H1 (cell line): Measurements from ENCODE around the gene RPTN. TPM values are rescaled to one million over a fixed set of nuclear protein-coding genes. Genes with fewer than 3 reads are reported as not detected.

Experiments used
- CTCF ChIA-PET: fragments of 300-600 bp; sonication (Branson Sonifier 250); formaldehyde crosslinking; loops from one replicate; lab custom pipeline; 2021; ENCODE audit not compliant: partially characterized antibody; lab: Charles Lee
- POLR2A ChIA-PET: fragments of 300-600 bp; sonication (Branson Sonifier 250); formaldehyde crosslinking; loops from one replicate; lab custom pipeline; 2021; ENCODE audit warnings: inconsistent platforms; ENCODE audit not compliant: partially characterized antibody; lab: Charles Lee
- DNase-seq, 2 experiments: peaks; one replicate each; pipeline versions ENCODE4 v3.0.0 to v3.0.0-alpha.2; 2010 to 2022; ENCODE audit warnings: low spot score in 2 of 2, low read depth in 1 of 2, mixed read lengths in 1 of 2
- FAIRE-seq: peaks from 2 replicates; lab custom pipeline; 2011; peaks lifted over from hg19 to GRCh38; lab: Jason Lieb, UNC
- H2AFZ ChIP-seq: 2 replicates; pipeline ENCODE4 v1.8.1; 2012; ENCODE audit warnings: low read length, inconsistent platforms
- H2AK5ac ChIP-seq: 2 replicates; pipeline ENCODE4 v1.6.1; 2013; ENCODE audit warnings: low read depth, low read length
- H2BK120ac ChIP-seq: replicated peaks from 2 replicates; pipeline ENCODE3; 2013; ENCODE audit warnings: low read depth, low read length, inconsistent platforms
- H2BK12ac ChIP-seq: 2 replicates; pipeline ENCODE4 v1.6.1; 2013; ENCODE audit warnings: low read depth, low read length
- H2BK15ac ChIP-seq: 2 replicates; pipeline ENCODE4 v1.6.1; 2013; ENCODE audit warnings: low read length
- H2BK20ac ChIP-seq: 2 replicates; pipeline ENCODE4 v1.6.1; 2013; ENCODE audit warnings: low read length
- H2BK5ac ChIP-seq: 2 replicates; pipeline ENCODE4 v1.6.1; 2013; ENCODE audit warnings: low read depth, low read length
- H3K14ac ChIP-seq: 2 replicates; pipeline ENCODE4 v1.6.1; 2013; ENCODE audit warnings: inconsistent platforms; ENCODE audit not compliant: insufficient read length
- H3K18ac ChIP-seq: 2 replicates; pipeline ENCODE4 v1.6.1; 2013; ENCODE audit warnings: low read length; ENCODE audit errors: extremely low read depth
- H3K23ac ChIP-seq: 2 replicates; pipeline ENCODE4 v1.6.1; 2013; ENCODE audit warnings: inconsistent platforms; ENCODE audit not compliant: insufficient read length
- H3K23me2 ChIP-seq: 2 replicates; pipeline ENCODE4 v1.6.1; 2013; ENCODE audit warnings: low read depth, low read length
- H3K27ac ChIP-seq: 2 replicates; pipeline ENCODE4 v1.6.1; 2011; ENCODE audit warnings: low read depth, low read length, inconsistent platforms
- H3K27me3 ChIP-seq, 4 experiments: replicated peaks in 1 of 4; 1 replicate in 1 of 4; 2 replicates in 3 of 4; pipeline versions ENCODE4 v1.6.1 to v1.8.1; 2011 to 2013; ENCODE audit warnings: low read length in 3 of 4, mild to moderate bottlenecking in 3 of 4, inconsistent platforms in 2 of 4, mixed read lengths in 2 of 4, moderate library complexity in 1 of 4; ENCODE audit not compliant: control insufficient read depth in 3 of 4, insufficient read depth in 3 of 4; ENCODE audit errors: extremely low read depth in 1 of 4
- H3K36me3 ChIP-seq, 4 experiments: 2 replicates each; pipeline versions ENCODE4 v1.6.1 to v1.8.1; 2011 to 2013; ENCODE audit warnings: mild to moderate bottlenecking in 4 of 4, low read length in 3 of 4, moderate library complexity in 2 of 4, control low read depth in 1 of 4, inconsistent platforms in 1 of 4; ENCODE audit not compliant: insufficient read depth in 4 of 4, control insufficient read depth in 2 of 4
- H3K4ac ChIP-seq: replicated peaks from 2 replicates; pipeline ENCODE3; 2013; ENCODE audit warnings: low read length, low read depth, mixed read lengths, inconsistent platforms; ENCODE audit not compliant: insufficient read length
- H3K4me1 ChIP-seq, 4 experiments: replicated peaks in 1 of 4; 1 replicate in 1 of 4; 2 replicates in 3 of 4; pipeline versions ENCODE4 v1.6.1 to v1.8.1; 2011 to 2013; ENCODE audit warnings: low read length in 3 of 4, inconsistent platforms in 2 of 4, mixed read lengths in 1 of 4; ENCODE audit not compliant: insufficient read depth in 4 of 4, control insufficient read depth in 3 of 4
- H3K4me2 ChIP-seq, 2 experiments: 2 replicates each; pipeline versions ENCODE4 v1.6.1 to v1.8.1; 2011 to 2013; ENCODE audit warnings: low read depth in 2 of 2, low read length in 2 of 2, control low read depth in 1 of 2, inconsistent platforms in 1 of 2, mild to moderate bottlenecking in 1 of 2; ENCODE audit not compliant: insufficient read depth in 1 of 2
- H3K4me3 ChIP-seq, 4 experiments: fragments of 200-600, 300-600 bp in 1 of 4; sonication (generic), shearing (Covaris generic), sonication (Bioruptor Twin) in 1 of 4; 2 replicates each; pipeline versions ENCODE4 v1.5.1 to v1.8.1; 2011 to 2016; ENCODE audit warnings: low read length in 4 of 4, low read depth in 3 of 4, control low read depth in 2 of 4, inconsistent platforms in 2 of 4, mild to moderate bottlenecking in 2 of 4, mixed read lengths in 1 of 4, moderate library complexity in 1 of 4; ENCODE audit not compliant: insufficient read depth in 2 of 4; ENCODE audit errors: extremely low read depth in 1 of 4
- H3K56ac ChIP-seq: replicated peaks from 2 replicates; pipeline ENCODE3; 2013; ENCODE audit warnings: low read depth, mild to moderate bottlenecking, mixed read lengths, low read length, inconsistent platforms; ENCODE audit not compliant: insufficient read length
- H3K79me1 ChIP-seq: 2 replicates; pipeline ENCODE4 v1.6.1; 2013; ENCODE audit warnings: low read depth, low read length, control low read depth
- H3K79me2 ChIP-seq, 2 experiments: 2 replicates each; pipeline versions ENCODE4 v1.6.1 to v1.8.1; 2012 to 2013; ENCODE audit warnings: low read length in 2 of 2, mild to moderate bottlenecking in 2 of 2, inconsistent platforms in 1 of 2; ENCODE audit not compliant: insufficient read depth in 2 of 2, control insufficient read depth in 1 of 2
- H3K9ac ChIP-seq, 4 experiments: replicated peaks in 1 of 4; 1 replicate in 1 of 4; 2 replicates in 3 of 4; pipeline versions ENCODE4 v1.6.1 to v1.8.1; 2011 to 2013; ENCODE audit warnings: low read depth in 3 of 4, low read length in 3 of 4, control low read depth in 2 of 4, mild to moderate bottlenecking in 2 of 4, moderate library complexity in 2 of 4, inconsistent platforms in 1 of 4; ENCODE audit errors: extremely low read depth in 1 of 4
- H3K9me3 ChIP-seq, 2 experiments: 2 replicates each; pipeline versions ENCODE4 v1.6.1 to v1.8.1; 2012 to 2013; ENCODE audit warnings: mild to moderate bottlenecking in 2 of 2, moderate library complexity in 2 of 2, control low read depth in 1 of 2, inconsistent platforms in 1 of 2, low read depth in 1 of 2, low read length in 1 of 2, mixed read lengths in 1 of 2; ENCODE audit not compliant: insufficient read depth in 2 of 2
- H4K20me1 ChIP-seq, 2 experiments: replicated peaks in 1 of 2; 2 replicates each; pipeline versions ENCODE3 to v1.8.1; 2011 to 2013; ENCODE audit warnings: inconsistent platforms in 2 of 2, low read length in 2 of 2, mild to moderate bottlenecking in 1 of 2; ENCODE audit not compliant: insufficient read depth in 2 of 2, control insufficient read depth in 1 of 2
- H4K5ac ChIP-seq: 2 replicates; pipeline ENCODE4 v1.6.1; 2013; ENCODE audit warnings: low read length, low read depth, mixed read lengths, inconsistent platforms; ENCODE audit not compliant: insufficient read length
- H4K8ac ChIP-seq: 2 replicates; pipeline ENCODE4 v1.8.0; 2013; ENCODE audit warnings: mild to moderate bottlenecking, moderate library complexity, low read length, inconsistent platforms; ENCODE audit not compliant: insufficient read depth; ENCODE audit errors: extremely low read depth
- H4K91ac ChIP-seq: replicated peaks from 2 replicates; pipeline ENCODE3; 2013; ENCODE audit warnings: low read length, mixed read lengths, inconsistent platforms; ENCODE audit not compliant: insufficient read length
- BACH1 ChIP-seq: IDR thresholded peaks from 2 replicates; pipeline ENCODE4 v1.6.1; 2012; ENCODE audit warnings: low read length, improper control_type of control experiment
- BRCA1 ChIP-seq: IDR thresholded peaks from 2 replicates; pipeline ENCODE4 v1.6.1; 2012; ENCODE audit warnings: low read depth, low read length, improper control_type of control experiment
- EGR1 ChIP-seq: IDR thresholded peaks from 2 replicates; pipeline ENCODE4 v1.6.1; 2011; ENCODE audit warnings: low read depth, low read length, borderline replicate concordance
- EP300 ChIP-seq, 2 experiments: IDR thresholded peaks; 1 replicate in 1 of 2; 2 replicates in 1 of 2; pipeline ENCODE4 v1.6.1; 2011 to 2012; ENCODE audit warnings: low read depth in 2 of 2, low read length in 2 of 2, mild to moderate bottlenecking in 2 of 2, borderline replicate concordance in 1 of 2, inconsistent platforms in 1 of 2, moderate library complexity in 1 of 2
- GABPA ChIP-seq: IDR thresholded peaks from 2 replicates; pipeline ENCODE4 v1.6.1; 2011; ENCODE audit warnings: mild to moderate bottlenecking, low read length, moderate library complexity, borderline replicate concordance; ENCODE audit not compliant: insufficient read depth
- HDAC6 ChIP-seq: IDR thresholded peaks from one replicate; pipeline ENCODE4 v1.7.1; 2012; ENCODE audit warnings: low read depth, mild to moderate bottlenecking, inconsistent platforms, low read length, moderate library complexity
- KDM4A ChIP-seq: IDR thresholded peaks from one replicate; pipeline ENCODE4 v1.7.1; 2012; ENCODE audit warnings: low read depth, mild to moderate bottlenecking, moderate library complexity, low read length, inconsistent platforms; ENCODE audit not compliant: severe bottlenecking
- MAX ChIP-seq: IDR thresholded peaks from 2 replicates; pipeline ENCODE4 v1.6.1; 2012; ENCODE audit warnings: inconsistent platforms
- POU5F1 ChIP-seq: IDR thresholded peaks from 2 replicates; pipeline ENCODE4 v1.6.1; 2011; ENCODE audit warnings: low read depth, mild to moderate bottlenecking, low read length, moderate library complexity
- RNF2 ChIP-seq: fragments of 200-900, 300-1000 bp; sonication (generic); IDR thresholded peaks from 2 replicates; pipeline ENCODE4 v1.7.1; 2016; ENCODE audit warnings: borderline replicate concordance, low read depth, mild to moderate bottlenecking, antibody characterized with exemption, low read length; ENCODE audit not compliant: poor library complexity, severe bottlenecking; ENCODE audit errors: missing control alignments
- SP4 ChIP-seq: IDR thresholded peaks from 2 replicates; pipeline ENCODE4 v1.6.1; 2012; ENCODE audit warnings: low read length, inconsistent platforms
- TAF7 ChIP-seq: optimal IDR thresholded peaks from 2 replicates; pipeline ENCODE3; 2011; ENCODE audit warnings: low read depth, mild to moderate bottlenecking, inconsistent platforms, low read length, moderate library complexity, borderline replicate concordance
- TBP ChIP-seq: IDR thresholded peaks from 2 replicates; pipeline ENCODE4 v1.6.1; 2011; ENCODE audit warnings: low read depth, low read length, improper control_type of control experiment
- WGBS, 2 experiments: shearing (Covaris generic) in 1 of 2; methylation state at CpG; one replicate each; pipeline versions ENCODE4 v1.1.6 to v1.1.7; 2013 to 2015; ENCODE audit warnings: low lambda C conversion rate in 2 of 2, mixed read lengths in 2 of 2, inconsistent platforms in 1 of 2, low coverage in 1 of 2, missing lambda C conversion rate in 1 of 2; ENCODE audit not compliant: insufficient replicate concordance in 2 of 2, insufficient coverage in 1 of 2, insufficient read length in 1 of 2; ENCODE audit errors: extremely low coverage in 1 of 2, missing lambda C conversion rate in 1 of 2; 5-methylcytosine and 5-hydroxymethylcytosine counted together
- polyA plus RNA-seq, 7 experiments: library from polyadenylated mRNA; depleted of rRNA in 3 of 7; stranded (reverse) in 5 of 7; unstranded in 2 of 7; fragments of >200 nt in 5 of 7; fragments of 200-250 nt in 2 of 7; gene quantifications; 1 replicate in 5 of 7; 2 replicates in 1 of 7; 4 replicates in 1 of 7; pipeline versions ENCODE4 v1.2.1 to v1.2.3, GENCODE V29; 2011 to 2013; ENCODE audit warnings: missing spikeins in 2 of 7, mixed read lengths in 2 of 7
- total RNA-seq: library from RNA; stranded (reverse); fragmentation: NEBNext Ultra II Directional; extraction: Animal tissue kit (Norgen Biotek cat#: 25700); gene quantifications from 2 replicates; pipeline ENCODE4 v1.2.1, GENCODE V29; 2021

RPTN gene
- total and polyA plus RNA-seq, 2 of the 8 experiments (the other 6 are each of a cell fraction or from before 2014, with no cell fraction given): not detected

- H3K18ac ChIP-seq: no peak within 1 kb of the TSS
- H3K79me2 ChIP-seq: no peaks in the 10 kb centered on the region
- no peak within 1 kb of the TSS for H2BK5ac ChIP-seq
- H2BK20ac ChIP-seq: no peak within 1 kb of the TSS
- ChIA-PET POLR2A (no interaction called here), CTCF (no interaction called here)
- TF ChIP-seq MAX (no peak), SP4 (no peak), POU5F1 (no peak), RNF2 (no peak), EGR1 (no peak), BACH1 (no peak), EP300 (IDR thresholded peaks at IDR 0.05; ENCODE audit: borderline replicate concordance in 1 of 2, low read depth in 2 of 2, low read length in 2 of 2) (no peak), KDM4A (no peak), GABPA (no peak), HDAC6 (no peak), BRCA1 (no peak), TBP (no peak), TAF7 (no peak)
- H3K27ac ChIP-seq: no peak within 1 kb of the TSS
- H3K9ac ChIP-seq: no peak within 1 kb of the TSS
- H2BK12ac ChIP-seq: no peak within 1 kb of the TSS
- DNase-seq (no peak), FAIRE-seq (no peak)
- no peak within 1 kb of the TSS for H2AFZ ChIP-seq
- H3K23me2 ChIP-seq: peaks cover 14% of the 10 kb centered on the region; the same call in 1 of the 2 replicates
- no peak within 1 kb of the TSS for H4K8ac ChIP-seq
- H3K14ac ChIP-seq: no peak within 1 kb of the TSS
- no peak within 1 kb of the TSS for H3K4me3 ChIP-seq
- no peak within 1 kb of the TSS for H3K23ac ChIP-seq
- no peak within 1 kb of the TSS for H4K91ac ChIP-seq
- no peak within 1 kb of the TSS for H2BK120ac ChIP-seq
- no peak within 1 kb of the TSS for H3K4ac ChIP-seq
- 50% methylated on average over 4 of the region's 4 CpGs; no CpG with 5 or more reads in 1 of the 2 experiments for WGBS, 2 experiments
- H2BK15ac ChIP-seq: no peak within 1 kb of the TSS
- peaks cover 27 to 42% (median 40%) of the 10 kb centered on the region in 4 experiments for H3K27me3 ChIP-seq
- H3K79me1 ChIP-seq: no peaks in the 10 kb centered on the region
- H3K4me1 ChIP-seq: peaks cover 0 to 11% (median 4%) of the 10 kb centered on the region in 4 experiments; a peak in 5 of 7 replicates
- peaks cover 0 to 2% of the 10 kb centered on the region in 2 experiments for H4K20me1 ChIP-seq
- peaks cover 0 to 2% (median 0%) of the 10 kb centered on the region in 4 experiments; a peak in 1 of 8 replicates for H3K36me3 ChIP-seq
- no peak within 1 kb of the TSS for H3K4me2 ChIP-seq
- H4K5ac ChIP-seq: no peak within 1 kb of the TSS
- H2AK5ac ChIP-seq: no peak within 1 kb of the TSS
- no peak within 1 kb of the TSS for H3K56ac ChIP-seq
- H3K9me3 ChIP-seq: peaks cover 13 to 47% of the 10 kb centered on the region in 2 experiments; a peak in 3 of 4 replicates
Measured at GRCh38 chr1:152115344-152115743, 43.7 kb downstream of the RPTN start, which contains the start of gene TCHH. Gene TCHH (minus strand): TSS chr1:152115444. CDS start chr1:152114080, 1,364 bp downstream.
